Mononuclear cell (primary cell): ENCODE measurements around the gene ABL1. TPM values are rescaled to one million over a fixed set of nuclear protein-coding genes. Genes with fewer than 3 reads are reported as not detected.
"Not testable (repeated sequence)": the region's sequence is repeated elsewhere in the genome, so short reads cannot be mapped to it uniquely, and the experiment has no call there.

Experiments used
- H3K27me3 ChIP-seq: 2 replicates; pipeline ENCODE4 v1.6.0; 2011; ENCODE audit warnings: low read length, control low read depth; ENCODE audit not compliant: insufficient read depth
- H3K4me1 ChIP-seq: 2 replicates; pipeline ENCODE4 v1.5.1; 2011; ENCODE audit warnings: mild to moderate bottlenecking, low read length, control low read depth; ENCODE audit not compliant: insufficient read depth
- H3K4me3 ChIP-seq: 2 replicates; pipeline ENCODE4 v1.5.1; 2011; ENCODE audit warnings: mild to moderate bottlenecking, low read length, moderate library complexity
- H3K9me3 ChIP-seq: 2 replicates; pipeline ENCODE4 v1.5.1; 2011; ENCODE audit warnings: low read depth, mild to moderate bottlenecking, control low read depth, low read length
- total RNA-seq: library from RNA; depleted of rRNA; stranded (reverse); fragments of >200 nt; gene quantifications from one replicate; pipeline ENCODE4 v1.2.3, GENCODE V29; 2012

The ABL1 gene
- total RNA-seq, result 14.7 TPM

GRCh38 chr9:130834371-130835336 is at the start of gene ABL1:
ABL1 (plus strand) TSS chr9:130835254; CDS start chr9:130835447, 193 bp downstream.
- H3K4me3 ChIP-seq, result peak within 1 kb of the TSS; percentile 50
- H3K27me3 ChIP-seq, result no peaks in the 10 kb centered on the region
- peaks cover 35% of the 10 kb centered on the region for H3K4me1 ChIP-seq
- H3K9me3 ChIP-seq, result no peaks in the 10 kb centered on the region

- peaks cover 15% of the 10 kb centered on the region for H3K9me3 ChIP-seq
- H3K4me3 ChIP-seq, result no peak overlapping the region
- H3K4me1 ChIP-seq, result no peaks in the 10 kb centered on the region
- H3K27me3 ChIP-seq, result no peaks in the 10 kb centered on the region
These were observed 49.0 kb upstream of the ABL1 start for GRCh38 chr9:130785940-130786508.

- Histone ChIP-seq H3K9me3 (peaks cover 15% of the 10 kb centered on the region), H3K27me3 (no peaks in the 10 kb centered on the region), H3K4me1 (no peaks in the 10 kb centered on the region), H3K4me3 (no peak overlapping the region)
These were observed 48.5 kb upstream of the ABL1 start for GRCh38 chr9:130786526-130786925.

- Histone ChIP-seq H3K4me1 (no peaks in the 10 kb centered on the region), H3K27me3 (no peaks in the 10 kb centered on the region), H3K4me3 (no peak overlapping the region), H3K9me3 (peaks cover 15% of the 10 kb centered on the region)
These were observed 45.0 kb upstream of the ABL1 start for GRCh38 chr9:130789747-130790672.

- Histone ChIP-seq H3K27me3 (no peaks in the 10 kb centered on the region), H3K4me1 (no peaks in the 10 kb centered on the region), H3K4me3 (no peak overlapping the region), H3K9me3 (peaks cover 15% of the 10 kb centered on the region)
These were observed 43.7 kb upstream of the ABL1 start for GRCh38 chr9:130791303-130791894.

GRCh38 chr9:130793589-130793988 is 41.5 kb upstream of the ABL1 start:
- Histone ChIP-seq H3K27me3 (no peaks in the 10 kb centered on the region), H3K4me3 (no peak overlapping the region), H3K9me3 (peaks cover 15% of the 10 kb centered on the region), H3K4me1 (no peaks in the 10 kb centered on the region)

- H3K9me3 ChIP-seq, result peaks cover 11% of the 10 kb centered on the region
- H3K4me3 ChIP-seq, H3K4me1 ChIP-seq, H3K27me3 ChIP-seq: not testable (repeated sequence)
These were observed 41.0 kb upstream of the ABL1 start for GRCh38 chr9:130794021-130794420.

GRCh38 chr9:130794423-130794822 is 40.6 kb upstream of the ABL1 start:
- not testable (repeated sequence) for H3K27me3 ChIP-seq, H3K9me3 ChIP-seq, H3K4me1 ChIP-seq, H3K4me3 ChIP-seq

GRCh38 chr9:130794923-130795495 is 40.0 kb upstream of the ABL1 start:
- no peaks in the 10 kb centered on the region for H3K4me1 ChIP-seq
- no peak overlapping the region for H3K4me3 ChIP-seq
- peaks cover under 1% of the 10 kb centered on the region for H3K9me3 ChIP-seq
- no peaks in the 10 kb centered on the region for H3K27me3 ChIP-seq

GRCh38 chr9:130803116-130803515 is 31.9 kb upstream of the ABL1 start:
- H3K4me1 ChIP-seq, H3K27me3 ChIP-seq, H3K9me3 ChIP-seq, H3K4me3 ChIP-seq: not testable (repeated sequence)

GRCh38 chr9:130805510-130806326 is 29.3 kb upstream of the ABL1 start:
- H3K4me3 ChIP-seq, result no peak overlapping the region
- no peaks in the 10 kb centered on the region for H3K27me3 ChIP-seq
- H3K4me1 ChIP-seq, result peaks cover 10% of the 10 kb centered on the region
- H3K9me3 ChIP-seq, result no peaks in the 10 kb centered on the region

- no peaks in the 10 kb centered on the region for H3K9me3 ChIP-seq
- no peak overlapping the region for H3K4me3 ChIP-seq
- peaks cover 10% of the 10 kb centered on the region for H3K4me1 ChIP-seq
- H3K27me3 ChIP-seq, result no peaks in the 10 kb centered on the region
These were observed 28.7 kb upstream of the ABL1 start for GRCh38 chr9:130806327-130806716.

GRCh38 chr9:130810609-130811136 is 24.4 kb upstream of the ABL1 start:
- Histone ChIP-seq H3K9me3 (no peaks in the 10 kb centered on the region), H3K4me1 (peaks cover 5% of the 10 kb centered on the region), H3K4me3 (no peak overlapping the region), H3K27me3 (no peaks in the 10 kb centered on the region)
